AG10803 (cell line): Measurements from ENCODE around the gene FNDC10.
"Not testable (repeated sequence)": the region's sequence is repeated elsewhere in the genome, so short reads cannot be mapped to it uniquely, and the experiment has no call there.

Experiments
- DNase-seq: peaks from one replicate; pipeline ENCODE4 v3.0.0; 2010; ENCODE audit warnings: low read depth
- H3K4me3 ChIP-seq: 2 replicates; pipeline ENCODE4 v1.5.1; 2011; ENCODE audit warnings: mild to moderate bottlenecking, low read length, control low read depth
- CTCF ChIP-seq: conservative IDR thresholded peaks from 2 replicates; pipeline ENCODE4 v1.5.1; 2011; ENCODE audit warnings: mild to moderate bottlenecking, low read length, control low read depth, inconsistent platforms

The FNDC10 gene

GRCh38 chr1:1599935-1600860, at the start of gene FNDC10:
Gene FNDC10 (minus strand): TSS chr1:1600135. CDS start chr1:1600015, 120 bp downstream.
- H3K4me3 ChIP-seq: peak within 1 kb of the TSS; percentile 47
- TF ChIP-seq CTCF: no peak
- no peak for DNase-seq

GRCh38 chr1:1648265-1648664, 48.3 kb upstream of the FNDC10 start:
- DNase-seq, H3K4me3 ChIP-seq: not testable (repeated sequence)

GRCh38 chr1:1647567-1648241, 47.8 kb upstream of the FNDC10 start:
- not testable (repeated sequence) for H3K4me3 ChIP-seq, DNase-seq

GRCh38 chr1:1646326-1646725, 46.4 kb upstream of the FNDC10 start:
- not testable (repeated sequence) for DNase-seq, H3K4me3 ChIP-seq

- H3K4me3 ChIP-seq, DNase-seq: not testable (repeated sequence)
These were observed 41.0 kb upstream of the FNDC10 start for GRCh38 chr1:1640711-1641461.

- DNase-seq, H3K4me3 ChIP-seq: not testable (repeated sequence)
These were observed 40.1 kb upstream of the FNDC10 start for GRCh38 chr1:1640081-1640480.

- not testable (repeated sequence) for DNase-seq, H3K4me3 ChIP-seq
These were observed 39.4 kb upstream of the FNDC10 start for GRCh38 chr1:1639368-1639767.

GRCh38 chr1:1638528-1638927, 38.6 kb upstream of the FNDC10 start:
- not testable (repeated sequence) for DNase-seq, H3K4me3 ChIP-seq

GRCh38 chr1:1637479-1637875, 37.5 kb upstream of the FNDC10 start:
- not testable (repeated sequence) for DNase-seq

GRCh38 chr1:1636621-1637478, 36.9 kb upstream of the FNDC10 start:
- DNase-seq, H3K4me3 ChIP-seq: not testable (repeated sequence)

More at GRCh38 chr1:1637479-1637875, 37.5 kb upstream of the FNDC10 start:
- not testable (repeated sequence) for H3K4me3 ChIP-seq

GRCh38 chr1:1634613-1635012, 34.7 kb upstream of the FNDC10 start:
- not testable (repeated sequence) for DNase-seq, H3K4me3 ChIP-seq

- not testable (repeated sequence) for H3K4me3 ChIP-seq, DNase-seq
These were observed 33.5 kb upstream of the FNDC10 start for GRCh38 chr1:1633409-1633808.
